Loucy (cell line): ENCODE results near the gene TCERG1.

Source experiments
- H2AFZ ChIP-seq: fragments of 200-600 bp; sonication (generic); 2 replicates; pipeline ENCODE4 v1.6.0; 2016; ENCODE audit warnings: antibody characterized with exemption, mild to moderate bottlenecking, low read length, moderate library complexity
- H3F3A ChIP-seq: fragments of 200-600 bp; 2 replicates; pipeline ENCODE4 v1.6.0; 2016; ENCODE audit warnings: antibody characterized with exemption, low read depth, mild to moderate bottlenecking
- H3K27me3 ChIP-seq: fragments of 200-600 bp; sonication (generic); 2 replicates; pipeline ENCODE4 v1.6.1; 2014; ENCODE audit warnings: low read length, mild to moderate bottlenecking; ENCODE audit not compliant: insufficient read depth, poor library complexity, severe bottlenecking
- H3K36me3 ChIP-seq: fragments of 200-600 bp; sonication (generic); 2 replicates; pipeline ENCODE4 v1.6.1; 2016; ENCODE audit warnings: low read length; ENCODE audit not compliant: insufficient read depth
- H3K4me1 ChIP-seq: fragments of 200-600 bp; sonication (generic); 2 replicates; pipeline ENCODE4 v1.5.1; 2014; ENCODE audit warnings: low read length, mild to moderate bottlenecking; ENCODE audit not compliant: insufficient read depth, poor library complexity, severe bottlenecking
- H3K4me2 ChIP-seq: fragments of 200-600 bp; sonication (generic); 2 replicates; pipeline ENCODE4 v1.6.0; 2014; ENCODE audit warnings: antibody characterized with exemption, low read length, low read depth, mild to moderate bottlenecking; ENCODE audit not compliant: poor library complexity, severe bottlenecking
- H3K4me3 ChIP-seq: fragments of 200-600 bp; sonication (generic); 2 replicates; pipeline ENCODE4 v1.5.1; 2014; ENCODE audit warnings: low read length, mild to moderate bottlenecking, mixed read lengths; ENCODE audit not compliant: poor library complexity, severe bottlenecking
- H3K79me2 ChIP-seq: fragments of 200-600 bp; sonication (generic); 2 replicates; pipeline ENCODE4 v1.6.1; 2014; ENCODE audit warnings: low read length; ENCODE audit not compliant: insufficient read depth
- H3K9ac ChIP-seq: fragments of 200-600 bp; sonication (generic); 2 replicates; pipeline ENCODE4 v1.6.0; 2014; ENCODE audit warnings: mild to moderate bottlenecking, low read depth, low read length, moderate library complexity; ENCODE audit not compliant: poor library complexity, severe bottlenecking
- H3K9me2 ChIP-seq: fragments of 200-600 bp; sonication (generic); replicated peaks from 2 replicates; pipeline ENCODE4 v1.6.1; 2016; ENCODE audit warnings: low read depth, low read length, mixed read lengths
- H3K9me3 ChIP-seq: fragments of 200-600 bp; sonication (generic); 2 replicates; pipeline ENCODE4 v1.6.1; 2014; ENCODE audit warnings: mild to moderate bottlenecking, antibody characterized with exemption, low read length, low read depth; ENCODE audit not compliant: insufficient read depth
- H4K20me1 ChIP-seq: fragments of 200-600 bp; sonication (generic); 2 replicates; pipeline ENCODE4 v1.6.0; 2014; ENCODE audit warnings: antibody characterized with exemption, low read length, mild to moderate bottlenecking; ENCODE audit not compliant: insufficient read depth, poor library complexity, severe bottlenecking
- CTCF ChIP-seq: fragments of 200-600 bp; sonication (generic); conservative IDR thresholded peaks from 2 replicates; pipeline ENCODE4 v1.5.1; 2014; ENCODE audit warnings: mild to moderate bottlenecking, antibody characterized with exemption, low read length
- EZH2phosphoT487 ChIP-seq: fragments of 200-600 bp; IDR thresholded peaks from 2 replicates; pipeline ENCODE4 v1.6.1; 2018; ENCODE audit warnings: antibody characterized with exemption, mild to moderate bottlenecking, moderate library complexity, borderline replicate concordance

Gene TCERG1

GRCh38 chr5:146450002-146450401 lies 2.9 kb downstream of the TCERG1 start:
- H3K27me3 ChIP-seq: no peaks in the 10 kb centered on the region
- no peaks in the 10 kb centered on the region for H3K9me2 ChIP-seq
- H3K4me1 ChIP-seq: peaks cover 38% of the 10 kb centered on the region
- peak overlapping the region; percentile 96 for H3K4me2 ChIP-seq
- peaks cover 79% of the 10 kb centered on the region for H3K79me2 ChIP-seq
- no peak for TF ChIP-seq EZH2phosphoT487
- no peak for TF ChIP-seq CTCF
- H3F3A ChIP-seq: no peaks in the 10 kb centered on the region
- peaks cover 5% of the 10 kb centered on the region; the same call in 1 of the 2 replicates for H3K36me3 ChIP-seq
- H3K9me3 ChIP-seq: no peaks in the 10 kb centered on the region
- H2AFZ ChIP-seq: no peak overlapping the region
- H4K20me1 ChIP-seq: peaks cover 71% of the 10 kb centered on the region
- peak overlapping the region; percentile 86 for H3K4me3 ChIP-seq
- H3K9ac ChIP-seq: peak overlapping the region; percentile 89

- H3K9me3 ChIP-seq: no peaks in the 10 kb centered on the region
- peaks cover 38% of the 10 kb centered on the region for H3K4me1 ChIP-seq
- H3K4me3 ChIP-seq: peak overlapping the region; percentile 86
- TF ChIP-seq CTCF (peak; percentile 62), EZH2phosphoT487 (no peak)
- H2AFZ ChIP-seq: no peak overlapping the region
- H4K20me1 ChIP-seq: peaks cover 85% of the 10 kb centered on the region
- H3K27me3 ChIP-seq: no peaks in the 10 kb centered on the region
- H3K79me2 ChIP-seq: peaks cover 93% of the 10 kb centered on the region
- no peaks in the 10 kb centered on the region for H3F3A ChIP-seq
- peak overlapping the region; percentile 96 for H3K4me2 ChIP-seq
- peaks cover 19% of the 10 kb centered on the region for H3K36me3 ChIP-seq
- peak overlapping the region; percentile 89 for H3K9ac ChIP-seq
- H3K9me2 ChIP-seq: no peaks in the 10 kb centered on the region
These were observed 4.3 kb downstream of the TCERG1 start for GRCh38 chr5:146451411-146451810.

- H4K20me1 ChIP-seq: peaks cover 87% of the 10 kb centered on the region
These were observed 10.3 kb downstream of the TCERG1 start for GRCh38 chr5:146457431-146457830.

GRCh38 chr5:146458894-146459293 lies 11.8 kb downstream of the TCERG1 start:
- no peak for TF ChIP-seq EZH2phosphoT487
- H4K20me1 ChIP-seq: peaks cover 84% of the 10 kb centered on the region
- no peaks in the 10 kb centered on the region for H3K9me2 ChIP-seq
- H3K9me3 ChIP-seq: no peaks in the 10 kb centered on the region
- H3K27me3 ChIP-seq: no peaks in the 10 kb centered on the region
- H3K9ac ChIP-seq: no peak overlapping the region
- peaks cover 9% of the 10 kb centered on the region for H3K4me1 ChIP-seq
- H3K79me2 ChIP-seq: peaks cover 88% of the 10 kb centered on the region
- peaks cover 89% of the 10 kb centered on the region for H3K36me3 ChIP-seq
- H3K4me2 ChIP-seq: no peak overlapping the region
- H2AFZ ChIP-seq: no peak overlapping the region
- H3F3A ChIP-seq: no peaks in the 10 kb centered on the region
- no peak overlapping the region for H3K4me3 ChIP-seq

More at GRCh38 chr5:146457431-146457830, 10.3 kb downstream of the TCERG1 start:
- Histone ChIP-seq H3K4me1 (peaks cover 12% of the 10 kb centered on the region), H3F3A (no peaks in the 10 kb centered on the region), H3K9me2 (no peaks in the 10 kb centered on the region), H3K4me3 (no peak overlapping the region), H3K27me3 (no peaks in the 10 kb centered on the region), H3K9ac (no peak overlapping the region), H2AFZ (no peak overlapping the region), H3K4me2 (no peak overlapping the region), H3K36me3 (peaks cover 75% of the 10 kb centered on the region), H3K9me3 (no peaks in the 10 kb centered on the region), H3K79me2 (peaks cover 88% of the 10 kb centered on the region)
- TF ChIP-seq EZH2phosphoT487: no peak
